H1 (cell line): ENCODE results near the gene MAGI1. TPM values are rescaled to one million over a fixed set of nuclear protein-coding genes. Genes with fewer than 3 reads are reported as not detected.

ENCODE experiments used
- CTCF ChIA-PET: fragments of 300-600 bp; sonication (Branson Sonifier 250); formaldehyde crosslinking; loops from one replicate; lab custom pipeline; 2021; ENCODE audit not compliant: partially characterized antibody; lab: Charles Lee
- POLR2A ChIA-PET: fragments of 300-600 bp; sonication (Branson Sonifier 250); formaldehyde crosslinking; loops from one replicate; lab custom pipeline; 2021; ENCODE audit warnings: inconsistent platforms; ENCODE audit not compliant: partially characterized antibody; lab: Charles Lee
- DNase-seq, 2 experiments: peaks; one replicate each; pipeline versions ENCODE4 v3.0.0 to v3.0.0-alpha.2; 2010 to 2022; ENCODE audit warnings: low spot score in 2 of 2, low read depth in 1 of 2, mixed read lengths in 1 of 2
- FAIRE-seq: peaks from 2 replicates; lab custom pipeline; 2011; peaks lifted over from hg19 to GRCh38; lab: Jason Lieb, UNC
- H2AFZ ChIP-seq: 2 replicates; pipeline ENCODE4 v1.8.1; 2012; ENCODE audit warnings: low read length, inconsistent platforms
- H2AK5ac ChIP-seq: 2 replicates; pipeline ENCODE4 v1.6.1; 2013; ENCODE audit warnings: low read depth, low read length
- H2BK120ac ChIP-seq: replicated peaks from 2 replicates; pipeline ENCODE3; 2013; ENCODE audit warnings: low read depth, low read length, inconsistent platforms
- H2BK12ac ChIP-seq: 2 replicates; pipeline ENCODE4 v1.6.1; 2013; ENCODE audit warnings: low read depth, low read length
- H2BK15ac ChIP-seq: 2 replicates; pipeline ENCODE4 v1.6.1; 2013; ENCODE audit warnings: low read length
- H2BK20ac ChIP-seq: 2 replicates; pipeline ENCODE4 v1.6.1; 2013; ENCODE audit warnings: low read length
- H2BK5ac ChIP-seq: 2 replicates; pipeline ENCODE4 v1.6.1; 2013; ENCODE audit warnings: low read depth, low read length
- H3K14ac ChIP-seq: 2 replicates; pipeline ENCODE4 v1.6.1; 2013; ENCODE audit warnings: inconsistent platforms; ENCODE audit not compliant: insufficient read length
- H3K18ac ChIP-seq: 2 replicates; pipeline ENCODE4 v1.6.1; 2013; ENCODE audit warnings: low read length; ENCODE audit errors: extremely low read depth
- H3K23ac ChIP-seq: 2 replicates; pipeline ENCODE4 v1.6.1; 2013; ENCODE audit warnings: inconsistent platforms; ENCODE audit not compliant: insufficient read length
- H3K23me2 ChIP-seq: 2 replicates; pipeline ENCODE4 v1.6.1; 2013; ENCODE audit warnings: low read depth, low read length
- H3K27ac ChIP-seq: 2 replicates; pipeline ENCODE4 v1.6.1; 2011; ENCODE audit warnings: low read depth, low read length, inconsistent platforms
- H3K27me3 ChIP-seq, 4 experiments: replicated peaks in 1 of 4; 1 replicate in 1 of 4; 2 replicates in 3 of 4; pipeline versions ENCODE4 v1.6.1 to v1.8.1; 2011 to 2013; ENCODE audit warnings: low read length in 3 of 4, mild to moderate bottlenecking in 3 of 4, inconsistent platforms in 2 of 4, mixed read lengths in 2 of 4, moderate library complexity in 1 of 4; ENCODE audit not compliant: control insufficient read depth in 3 of 4, insufficient read depth in 3 of 4; ENCODE audit errors: extremely low read depth in 1 of 4
- H3K36me3 ChIP-seq, 4 experiments: 2 replicates each; pipeline versions ENCODE4 v1.6.1 to v1.8.1; 2011 to 2013; ENCODE audit warnings: mild to moderate bottlenecking in 4 of 4, low read length in 3 of 4, moderate library complexity in 2 of 4, control low read depth in 1 of 4, inconsistent platforms in 1 of 4; ENCODE audit not compliant: insufficient read depth in 4 of 4, control insufficient read depth in 2 of 4
- H3K4ac ChIP-seq: replicated peaks from 2 replicates; pipeline ENCODE3; 2013; ENCODE audit warnings: low read length, low read depth, mixed read lengths, inconsistent platforms; ENCODE audit not compliant: insufficient read length
- H3K4me1 ChIP-seq, 4 experiments: replicated peaks in 1 of 4; 1 replicate in 1 of 4; 2 replicates in 3 of 4; pipeline versions ENCODE4 v1.6.1 to v1.8.1; 2011 to 2013; ENCODE audit warnings: low read length in 3 of 4, inconsistent platforms in 2 of 4, mixed read lengths in 1 of 4; ENCODE audit not compliant: insufficient read depth in 4 of 4, control insufficient read depth in 3 of 4
- H3K4me2 ChIP-seq, 2 experiments: 2 replicates each; pipeline versions ENCODE4 v1.6.1 to v1.8.1; 2011 to 2013; ENCODE audit warnings: low read depth in 2 of 2, low read length in 2 of 2, control low read depth in 1 of 2, inconsistent platforms in 1 of 2, mild to moderate bottlenecking in 1 of 2; ENCODE audit not compliant: insufficient read depth in 1 of 2
- H3K4me3 ChIP-seq, 4 experiments: fragments of 200-600, 300-600 bp in 1 of 4; sonication (generic), shearing (Covaris generic), sonication (Bioruptor Twin) in 1 of 4; 2 replicates each; pipeline versions ENCODE4 v1.5.1 to v1.8.1; 2011 to 2016; ENCODE audit warnings: low read length in 4 of 4, low read depth in 3 of 4, control low read depth in 2 of 4, inconsistent platforms in 2 of 4, mild to moderate bottlenecking in 2 of 4, mixed read lengths in 1 of 4, moderate library complexity in 1 of 4; ENCODE audit not compliant: insufficient read depth in 2 of 4; ENCODE audit errors: extremely low read depth in 1 of 4
- H3K56ac ChIP-seq: replicated peaks from 2 replicates; pipeline ENCODE3; 2013; ENCODE audit warnings: low read depth, mild to moderate bottlenecking, mixed read lengths, low read length, inconsistent platforms; ENCODE audit not compliant: insufficient read length
- H3K79me1 ChIP-seq: 2 replicates; pipeline ENCODE4 v1.6.1; 2013; ENCODE audit warnings: low read depth, low read length, control low read depth
- H3K79me2 ChIP-seq, 2 experiments: 2 replicates each; pipeline versions ENCODE4 v1.6.1 to v1.8.1; 2012 to 2013; ENCODE audit warnings: low read length in 2 of 2, mild to moderate bottlenecking in 2 of 2, inconsistent platforms in 1 of 2; ENCODE audit not compliant: insufficient read depth in 2 of 2, control insufficient read depth in 1 of 2
- H3K9ac ChIP-seq, 4 experiments: replicated peaks in 1 of 4; 1 replicate in 1 of 4; 2 replicates in 3 of 4; pipeline versions ENCODE4 v1.6.1 to v1.8.1; 2011 to 2013; ENCODE audit warnings: low read depth in 3 of 4, low read length in 3 of 4, control low read depth in 2 of 4, mild to moderate bottlenecking in 2 of 4, moderate library complexity in 2 of 4, inconsistent platforms in 1 of 4; ENCODE audit errors: extremely low read depth in 1 of 4
- H3K9me3 ChIP-seq, 2 experiments: 2 replicates each; pipeline versions ENCODE4 v1.6.1 to v1.8.1; 2012 to 2013; ENCODE audit warnings: mild to moderate bottlenecking in 2 of 2, moderate library complexity in 2 of 2, control low read depth in 1 of 2, inconsistent platforms in 1 of 2, low read depth in 1 of 2, low read length in 1 of 2, mixed read lengths in 1 of 2; ENCODE audit not compliant: insufficient read depth in 2 of 2
- H4K20me1 ChIP-seq, 2 experiments: replicated peaks in 1 of 2; 2 replicates each; pipeline versions ENCODE3 to v1.8.1; 2011 to 2013; ENCODE audit warnings: inconsistent platforms in 2 of 2, low read length in 2 of 2, mild to moderate bottlenecking in 1 of 2; ENCODE audit not compliant: insufficient read depth in 2 of 2, control insufficient read depth in 1 of 2
- H4K5ac ChIP-seq: 2 replicates; pipeline ENCODE4 v1.6.1; 2013; ENCODE audit warnings: low read length, low read depth, mixed read lengths, inconsistent platforms; ENCODE audit not compliant: insufficient read length
- H4K8ac ChIP-seq: 2 replicates; pipeline ENCODE4 v1.8.0; 2013; ENCODE audit warnings: mild to moderate bottlenecking, moderate library complexity, low read length, inconsistent platforms; ENCODE audit not compliant: insufficient read depth; ENCODE audit errors: extremely low read depth
- H4K91ac ChIP-seq: replicated peaks from 2 replicates; pipeline ENCODE3; 2013; ENCODE audit warnings: low read length, mixed read lengths, inconsistent platforms; ENCODE audit not compliant: insufficient read length
- ASH2L ChIP-seq: fragments of 200-600, 300-600 bp; sonication (generic); IDR thresholded peaks from one replicate; pipeline ENCODE4 v1.7.1; 2017; ENCODE audit warnings: low read length
- BCL11A ChIP-seq, 2 experiments: IDR thresholded peaks; one replicate each; pipeline ENCODE4 v1.6.1; 2011; ENCODE audit warnings: low read depth in 2 of 2, low read length in 2 of 2, mild to moderate bottlenecking in 2 of 2
- CHD2 ChIP-seq: IDR thresholded peaks from 2 replicates; pipeline ENCODE4 v1.6.1; 2012; ENCODE audit warnings: low read length, improper control_type of control experiment
- EGR1 ChIP-seq: IDR thresholded peaks from 2 replicates; pipeline ENCODE4 v1.6.1; 2011; ENCODE audit warnings: low read depth, low read length, borderline replicate concordance
- HDAC6 ChIP-seq: IDR thresholded peaks from one replicate; pipeline ENCODE4 v1.7.1; 2012; ENCODE audit warnings: low read depth, mild to moderate bottlenecking, inconsistent platforms, low read length, moderate library complexity
- JUN ChIP-seq: IDR thresholded peaks from 2 replicates; pipeline ENCODE4 v1.6.1; 2011; ENCODE audit warnings: low read depth, mild to moderate bottlenecking, improper control_type of control experiment, low read length
- JUND ChIP-seq: IDR thresholded peaks from 2 replicates; pipeline ENCODE4 v1.6.1; 2011; ENCODE audit warnings: mild to moderate bottlenecking, improper control_type of control experiment, low read length
- KDM5A ChIP-seq: fragments of 200-600 bp; IDR thresholded peaks from 2 replicates; pipeline ENCODE4 v1.7.1; 2012; ENCODE audit warnings: mild to moderate bottlenecking, low read length, inconsistent platforms, mixed read lengths
- MAFK ChIP-seq: IDR thresholded peaks from 2 replicates; pipeline ENCODE4 v1.6.1; 2012; ENCODE audit warnings: low read depth, mild to moderate bottlenecking, improper control_type of control experiment, low read length
- POLR2AphosphoS5 ChIP-seq: IDR thresholded peaks from 2 replicates; pipeline ENCODE4 v1.6.1; 2011; ENCODE audit warnings: low read depth, low read length
- RNF2 ChIP-seq: fragments of 200-900, 300-1000 bp; sonication (generic); IDR thresholded peaks from 2 replicates; pipeline ENCODE4 v1.7.1; 2016; ENCODE audit warnings: borderline replicate concordance, low read depth, mild to moderate bottlenecking, antibody characterized with exemption, low read length; ENCODE audit not compliant: poor library complexity, severe bottlenecking; ENCODE audit errors: missing control alignments
- SP2 ChIP-seq: IDR thresholded peaks from 2 replicates; pipeline ENCODE4 v1.6.1; 2012; ENCODE audit warnings: mild to moderate bottlenecking, low read length, inconsistent platforms
- SP4 ChIP-seq: IDR thresholded peaks from 2 replicates; pipeline ENCODE4 v1.6.1; 2012; ENCODE audit warnings: low read length, inconsistent platforms
- SRF ChIP-seq: IDR thresholded peaks from 2 replicates; pipeline ENCODE4 v1.6.1; 2011; ENCODE audit warnings: mild to moderate bottlenecking, low read depth, low read length, moderate library complexity
- SUZ12 ChIP-seq: fragments of 200-600 bp; sonication (generic); IDR thresholded peaks from 2 replicates; pipeline ENCODE4 v1.6.1; 2012; ENCODE audit warnings: mild to moderate bottlenecking, inconsistent platforms, low read length, moderate library complexity, mixed read lengths
- TAF7 ChIP-seq: optimal IDR thresholded peaks from 2 replicates; pipeline ENCODE3; 2011; ENCODE audit warnings: low read depth, mild to moderate bottlenecking, inconsistent platforms, low read length, moderate library complexity, borderline replicate concordance
- TCF12 ChIP-seq: IDR thresholded peaks from 2 replicates; pipeline ENCODE4 v1.6.1; 2011; ENCODE audit warnings: low read depth, mild to moderate bottlenecking, low read length
- polyA plus RNA-seq, 7 experiments: library from polyadenylated mRNA; depleted of rRNA in 3 of 7; stranded (reverse) in 5 of 7; unstranded in 2 of 7; fragments of >200 nt in 5 of 7; fragments of 200-250 nt in 2 of 7; gene quantifications; 1 replicate in 5 of 7; 2 replicates in 1 of 7; 4 replicates in 1 of 7; pipeline versions ENCODE4 v1.2.1 to v1.2.3, GENCODE V29; 2011 to 2013; ENCODE audit warnings: missing spikeins in 2 of 7, mixed read lengths in 2 of 7
- total RNA-seq: library from RNA; stranded (reverse); fragmentation: NEBNext Ultra II Directional; extraction: Animal tissue kit (Norgen Biotek cat#: 25700); gene quantifications from 2 replicates; pipeline ENCODE4 v1.2.1, GENCODE V29; 2021

MAGI1 gene
- total and polyA plus RNA-seq, 2 of the 8 experiments (the other 6 are each of a cell fraction or from before 2014, with no cell fraction given) = 19.8 to 78.0 TPM

GRCh38 chr3:66041828-66042227 is 3.1 kb upstream of the MAGI1 start:
- Histone ChIP-seq H2BK120ac (no peak overlapping the region), H3K23me2 (peaks cover 12% of the 10 kb centered on the region), H3K9me3 (no peaks in the 10 kb centered on the region), H2AK5ac (no peak overlapping the region), H3K56ac (no peak overlapping the region), H3K4ac (no peak overlapping the region), H3K18ac (no peak overlapping the region), H3K14ac (no peak overlapping the region), H2BK12ac (no peak overlapping the region), H3K27me3 (no peaks in the 10 kb centered on the region), H2BK15ac (no peak overlapping the region), H4K8ac (no peak overlapping the region), H3K23ac (no peak overlapping the region), H4K20me1 (peaks cover 0 to 3% of the 10 kb centered on the region in 2 experiments), H3K79me1 (0 out of 2 replicates have a peak, but pooled peaks cover 4% of the 10 kb centered on the region), H4K5ac (no peak overlapping the region), H3K79me2 (peaks cover 0 to 14% of the 10 kb centered on the region in 2 experiments; a peak in 2 of 4 replicates), H2BK5ac (no peak overlapping the region), H3K4me1 (peaks cover 4 to 9% (median 5%) of the 10 kb centered on the region in 4 experiments), H3K27ac (no peak overlapping the region), H2BK20ac (no peak overlapping the region), H3K4me3 (no peak overlapping the region), H3K4me2 (no peak overlapping the region), H3K36me3 (no peaks in the 10 kb centered on the region), H2AFZ (no peak overlapping the region), H4K91ac (no peak overlapping the region), H3K9ac (no peak overlapping the region)
- CTCF ChIA-PET = interaction anchor here (1.5 to 3.9 kb wide), 3 partner anchors 14 to 95 kb away, joined by 3 to 12 read pairs (median 5); no protein-coding TSS in a partner anchor
- FAIRE-seq (no peak), DNase-seq (no peak)
- POLR2A ChIA-PET = interaction anchor here (0.7 to 1.6 kb wide), 2 partner anchors 88 to 1216 kb away, joined by 3 read pairs; no protein-coding TSS in a partner anchor
- TF ChIP-seq EGR1 (no peak), BCL11A (IDR thresholded peaks at IDR 0.05; ENCODE audit: low read depth in 2 of 2, low read length in 2 of 2) (no peak), HDAC6 (no peak), KDM5A (no peak), ASH2L (no peak), SP2 (no peak), MAFK (no peak), CHD2 (no peak), JUND (no peak), SP4 (no peak), SUZ12 (no peak), TCF12 (no peak), JUN (no peak), RNF2 (no peak), SRF (no peak), TAF7 (no peak), POLR2AphosphoS5 (no peak)
